ENCODE measurements around the gene NAA30.

Gene NAA30

GRCh38 chr14:57390037-57390805, at the start of gene NAA30:
TSS of gene NAA30 (plus strand) at chr14:57390586. CDS start at chr14:57390958, 372 bp downstream.
- TF ChIP-seq TAF1 (IDR thresholded peaks at IDR 0.05; ENCODE audit: low read depth) = peak; percentile 82
- no peak for TF ChIP-seq EGR1 (IDR thresholded peaks at IDR 0.05)
- no peak for TF ChIP-seq ZBTB7A (IDR thresholded peaks at IDR 0.05; ENCODE audit: low read depth)
- TF ChIP-seq MAX (IDR thresholded peaks at IDR 0.05) = peak; percentile 31; the same call in 1 of the 2 replicates
- peak; percentile 27; the same call in 1 of the 2 replicates for TF ChIP-seq USF1 (IDR thresholded peaks at IDR 0.05)
- no peak for TF ChIP-seq CREB1 (IDR thresholded peaks at IDR 0.05; ENCODE audit: low read depth)
- no peak for TF ChIP-seq CEBPB (IDR thresholded peaks at IDR 0.05)
- no peak for TF ChIP-seq RAD21 (IDR thresholded peaks at IDR 0.05; ENCODE audit: low read depth)
- peak; percentile 52; the same call in 1 of the 2 replicates for TF ChIP-seq YY1 (IDR thresholded peaks at IDR 0.05; ENCODE audit: low read depth)
- peak; percentile 8; the same call in 1 of the 2 replicates for TF ChIP-seq NFIC (IDR thresholded peaks at IDR 0.05)
- no peak; the same call in 1 of the 2 replicates for TF ChIP-seq TCF12 (IDR thresholded peaks at IDR 0.05; ENCODE audit: low read depth)
- TF ChIP-seq FOXM1 (IDR thresholded peaks at IDR 0.05; ENCODE audit: borderline replicate concordance, low read depth) = no peak

GRCh38 chr14:57345106-57345505, 45.3 kb upstream of the NAA30 start:
- TF ChIP-seq EP300 (IDR thresholded peaks at IDR 0.05; ENCODE audit: borderline replicate concordance) = no peak
- TF ChIP-seq USF1 (IDR thresholded peaks at IDR 0.05) = no peak
- no peak for TF ChIP-seq TAF1 (IDR thresholded peaks at IDR 0.05; ENCODE audit: low read depth)
- TF ChIP-seq FOXM1 (IDR thresholded peaks at IDR 0.05; ENCODE audit: borderline replicate concordance, low read depth) = no peak
- no peak for TF ChIP-seq CEBPB (IDR thresholded peaks at IDR 0.05)
- TF ChIP-seq ZBTB7A (IDR thresholded peaks at IDR 0.05; ENCODE audit: low read depth) = no peak
- no peak for TF ChIP-seq CREB1 (IDR thresholded peaks at IDR 0.05; ENCODE audit: low read depth)
- no peak for TF ChIP-seq EGR1 (IDR thresholded peaks at IDR 0.05)
- TF ChIP-seq MAX (IDR thresholded peaks at IDR 0.05) = no peak
- no peak for TF ChIP-seq REST (IDR thresholded peaks at IDR 0.05; ENCODE audit: low read depth)
- no peak for TF ChIP-seq YY1 (IDR thresholded peaks at IDR 0.05; ENCODE audit: low read depth)
- TF ChIP-seq NFIC (IDR thresholded peaks at IDR 0.05) = no peak
- TF ChIP-seq TEAD4 (IDR thresholded peaks at IDR 0.05) = no peak
- TF ChIP-seq RAD21 (IDR thresholded peaks at IDR 0.05; ENCODE audit: low read depth) = no peak

- TF ChIP-seq EGR1 (IDR thresholded peaks at IDR 0.05) (no peak), CEBPB (IDR thresholded peaks at IDR 0.05) (no peak), NFIC (IDR thresholded peaks at IDR 0.05) (no peak), MAX (IDR thresholded peaks at IDR 0.05) (no peak), TEAD4 (IDR thresholded peaks at IDR 0.05) (no peak), EP300 (IDR thresholded peaks at IDR 0.05; ENCODE audit: borderline replicate concordance) (no peak), ZBTB7A (IDR thresholded peaks at IDR 0.05; ENCODE audit: low read depth) (no peak), TAF1 (IDR thresholded peaks at IDR 0.05; ENCODE audit: low read depth) (no peak), TCF12 (IDR thresholded peaks at IDR 0.05; ENCODE audit: low read depth) (no peak), REST (IDR thresholded peaks at IDR 0.05; ENCODE audit: low read depth) (no peak), FOXM1 (IDR thresholded peaks at IDR 0.05; ENCODE audit: borderline replicate concordance, low read depth) (no peak), RAD21 (IDR thresholded peaks at IDR 0.05; ENCODE audit: low read depth) (no peak), YY1 (IDR thresholded peaks at IDR 0.05; ENCODE audit: low read depth) (no peak)
These were observed 43.6 kb upstream of the NAA30 start for GRCh38 chr14:57346741-57347140.

- TF ChIP-seq EP300 (IDR thresholded peaks at IDR 0.05; ENCODE audit: borderline replicate concordance) = no peak
- TF ChIP-seq FOXM1 (IDR thresholded peaks at IDR 0.05; ENCODE audit: borderline replicate concordance, low read depth) = no peak
- TF ChIP-seq EGR1 (IDR thresholded peaks at IDR 0.05) = no peak
- no peak for TF ChIP-seq YY1 (IDR thresholded peaks at IDR 0.05; ENCODE audit: low read depth)
- no peak for TF ChIP-seq NFIC (IDR thresholded peaks at IDR 0.05)
- no peak for TF ChIP-seq ZBTB7A (IDR thresholded peaks at IDR 0.05; ENCODE audit: low read depth)
- no peak for TF ChIP-seq CREB1 (IDR thresholded peaks at IDR 0.05; ENCODE audit: low read depth)
- TF ChIP-seq TCF12 (IDR thresholded peaks at IDR 0.05; ENCODE audit: low read depth) = no peak
These were observed 37.8 kb upstream of the NAA30 start for GRCh38 chr14:57352396-57353170.

Data from Ishikawa (cell line).